Neuron (in vitro differentiated cells): ENCODE measurements around the gene SOAT2.

Experiments used
- H2AFZ ChIP-seq: one replicate; pipeline ENCODE4 v1.6.1; 2013; ENCODE audit warnings: low read depth, mild to moderate bottlenecking, inconsistent platforms, low read length, moderate library complexity
- H3K27me3 ChIP-seq: one replicate; pipeline ENCODE4 v1.6.1; 2013; ENCODE audit warnings: low read length; ENCODE audit not compliant: insufficient read depth
- H3K36me3 ChIP-seq: one replicate; pipeline ENCODE4 v1.6.1; 2013; ENCODE audit warnings: low read length; ENCODE audit not compliant: insufficient read depth
- H3K4me1 ChIP-seq: one replicate; pipeline ENCODE4 v1.6.1; 2013; ENCODE audit warnings: low read length; ENCODE audit not compliant: insufficient read depth
- H3K4me3 ChIP-seq: 2 replicates; pipeline ENCODE4 v1.5.1; 2013; ENCODE audit warnings: mild to moderate bottlenecking, low read length, moderate library complexity
- H3K9me3 ChIP-seq: one replicate; pipeline ENCODE4 v1.6.1; 2013; ENCODE audit warnings: low read length

Gene SOAT2, protein sequence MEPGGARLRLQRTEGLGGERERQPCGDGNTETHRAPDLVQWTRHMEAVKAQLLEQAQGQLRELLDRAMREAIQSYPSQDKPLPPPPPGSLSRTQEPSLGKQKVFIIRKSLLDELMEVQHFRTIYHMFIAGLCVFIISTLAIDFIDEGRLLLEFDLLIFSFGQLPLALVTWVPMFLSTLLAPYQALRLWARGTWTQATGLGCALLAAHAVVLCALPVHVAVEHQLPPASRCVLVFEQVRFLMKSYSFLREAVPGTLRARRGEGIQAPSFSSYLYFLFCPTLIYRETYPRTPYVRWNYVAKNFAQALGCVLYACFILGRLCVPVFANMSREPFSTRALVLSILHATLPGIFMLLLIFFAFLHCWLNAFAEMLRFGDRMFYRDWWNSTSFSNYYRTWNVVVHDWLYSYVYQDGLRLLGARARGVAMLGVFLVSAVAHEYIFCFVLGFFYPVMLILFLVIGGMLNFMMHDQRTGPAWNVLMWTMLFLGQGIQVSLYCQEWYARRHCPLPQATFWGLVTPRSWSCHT

GRCh38 chr12:53102883-53103807 lies at the start of gene SOAT2:
Gene SOAT2 (plus strand): TSS chr12:53103486. CDS start chr12:53103578, 92 bp downstream.
- no peaks in the 10 kb centered on the region for H3K9me3 ChIP-seq
- H3K27me3 ChIP-seq = peaks cover 19% of the 10 kb centered on the region
- no peaks in the 10 kb centered on the region for H3K36me3 ChIP-seq
- H2AFZ ChIP-seq = no peak within 1 kb of the TSS
- H3K4me1 ChIP-seq = peaks cover under 1% of the 10 kb centered on the region
- no peak within 1 kb of the TSS for H3K4me3 ChIP-seq

GRCh38 chr12:53054112-53054878 lies 49.0 kb upstream of the SOAT2 start:
- Histone ChIP-seq H3K36me3 (no peaks in the 10 kb centered on the region), H3K27me3 (no peaks in the 10 kb centered on the region), H3K4me3 (no peak overlapping the region), H2AFZ (no peak overlapping the region), H3K9me3 (no peaks in the 10 kb centered on the region), H3K4me1 (peaks cover 27% of the 10 kb centered on the region)

DNA sequence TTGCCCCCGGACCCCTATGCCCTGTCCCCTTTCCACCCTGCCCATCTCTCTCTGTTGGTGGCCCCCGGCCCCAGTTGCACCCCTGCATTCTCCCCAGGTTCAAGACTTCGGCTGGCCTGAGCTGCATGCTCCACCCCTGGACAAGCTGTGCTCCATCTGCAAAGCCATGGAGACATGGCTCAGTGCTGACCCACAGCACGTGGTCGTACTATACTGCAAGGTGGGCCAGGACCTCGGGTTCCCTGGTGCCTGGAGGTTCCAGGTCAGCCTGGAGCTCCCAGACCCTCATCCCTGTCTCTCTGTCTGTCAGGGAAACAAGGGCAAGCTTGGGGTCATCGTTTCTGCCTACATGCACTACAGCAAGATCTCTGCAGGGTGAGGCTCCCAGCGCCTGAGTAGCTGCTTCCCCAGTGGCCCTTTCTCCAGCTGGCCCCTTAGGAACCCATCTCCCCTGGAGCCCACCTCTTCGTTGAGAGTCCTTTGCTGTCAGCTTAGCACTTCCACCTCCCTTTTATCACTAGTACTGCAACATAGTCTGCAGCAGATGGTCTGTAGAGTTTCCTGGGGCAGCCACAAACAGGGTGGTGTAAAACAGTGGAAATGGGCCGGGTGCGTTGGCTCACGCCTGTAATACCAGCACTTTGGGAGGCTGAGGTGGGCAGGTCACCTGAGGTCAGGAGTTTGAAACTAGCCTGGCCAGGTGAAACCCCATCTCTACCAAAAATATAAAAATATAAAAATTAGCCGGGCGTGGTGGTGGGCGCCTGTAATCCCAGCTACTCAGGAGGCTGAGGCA lies 47.6 kb upstream of the SOAT2 start:
- Histone ChIP-seq H3K4me3 (no peak overlapping the region), H2AFZ (no peak overlapping the region), H3K9me3 (no peaks in the 10 kb centered on the region), H3K36me3 (no peaks in the 10 kb centered on the region), H3K27me3 (no peaks in the 10 kb centered on the region), H3K4me1 (peaks cover 13% of the 10 kb centered on the region)

- H2AFZ ChIP-seq = no peak overlapping the region
- peaks cover 7% of the 10 kb centered on the region for H3K4me1 ChIP-seq
- H3K9me3 ChIP-seq = no peaks in the 10 kb centered on the region
- H3K4me3 ChIP-seq = no peak overlapping the region
- H3K36me3 ChIP-seq = no peaks in the 10 kb centered on the region
- no peaks in the 10 kb centered on the region for H3K27me3 ChIP-seq
Observed at GRCh38 chr12:53056296-53056695, 47.0 kb upstream of the SOAT2 start.

- Histone ChIP-seq H3K4me1 (peaks cover under 1% of the 10 kb centered on the region), H3K9me3 (no peaks in the 10 kb centered on the region), H2AFZ (no peak overlapping the region), H3K36me3 (no peaks in the 10 kb centered on the region), H3K27me3 (no peaks in the 10 kb centered on the region), H3K4me3 (no peak overlapping the region)
Observed at GRCh38 chr12:53056901-53057300, 46.4 kb upstream of the SOAT2 start.

DNA sequence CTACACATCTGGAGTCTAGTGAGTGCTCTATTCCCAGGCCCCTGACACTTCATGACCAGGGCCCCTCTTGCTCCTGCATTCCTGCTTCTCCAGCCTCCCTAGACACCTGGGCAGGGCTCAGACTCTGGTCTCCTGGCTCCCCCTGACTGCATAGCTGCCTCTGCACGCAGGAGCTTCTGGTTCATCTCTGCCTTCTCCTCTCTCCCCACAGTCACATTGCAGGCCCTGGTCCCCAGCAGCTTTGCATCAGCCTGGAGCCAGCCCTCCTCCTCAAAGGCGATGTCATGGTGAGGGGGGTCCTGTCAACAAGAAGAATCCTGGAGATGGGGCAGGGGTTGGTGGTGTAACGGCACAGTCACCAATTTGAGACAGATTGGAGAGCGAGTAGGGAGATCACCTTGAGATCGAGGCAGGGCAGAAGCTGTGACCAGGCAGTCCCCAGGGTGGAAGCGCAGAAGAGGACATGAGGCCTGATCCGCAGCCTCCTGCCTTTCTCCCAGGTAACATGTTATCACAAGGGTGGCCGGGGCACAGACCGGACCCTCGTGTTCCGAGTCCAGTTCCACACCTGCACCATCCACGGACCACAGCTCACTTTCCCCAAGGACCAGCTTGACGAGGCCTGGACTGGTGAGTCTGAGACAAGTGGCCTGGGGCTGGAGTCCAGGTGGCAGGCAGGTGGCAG lies 45.3 kb upstream of the SOAT2 start:
- no peak overlapping the region for H2AFZ ChIP-seq
- no peaks in the 10 kb centered on the region for H3K36me3 ChIP-seq
- no peaks in the 10 kb centered on the region for H3K4me1 ChIP-seq
- H3K9me3 ChIP-seq = no peaks in the 10 kb centered on the region
- H3K27me3 ChIP-seq = no peaks in the 10 kb centered on the region
- no peak overlapping the region for H3K4me3 ChIP-seq

- Histone ChIP-seq H2AFZ (no peak overlapping the region), H3K9me3 (no peaks in the 10 kb centered on the region), H3K4me3 (no peak overlapping the region), H3K4me1 (no peaks in the 10 kb centered on the region), H3K36me3 (peaks cover 2% of the 10 kb centered on the region), H3K27me3 (no peaks in the 10 kb centered on the region)
Observed at GRCh38 chr12:53058674-53059433, 44.4 kb upstream of the SOAT2 start.

- Histone ChIP-seq H3K4me3 (no peak overlapping the region), H2AFZ (no peak overlapping the region), H3K4me1 (no peaks in the 10 kb centered on the region), H3K36me3 (peaks cover 5% of the 10 kb centered on the region), H3K27me3 (no peaks in the 10 kb centered on the region), H3K9me3 (no peaks in the 10 kb centered on the region)
Observed at GRCh38 chr12:53059434-53060063, 43.7 kb upstream of the SOAT2 start.

GRCh38 chr12:53060064-53060720 lies 43.1 kb upstream of the SOAT2 start:
- no peaks in the 10 kb centered on the region for H3K9me3 ChIP-seq
- no peaks in the 10 kb centered on the region for H3K27me3 ChIP-seq
- no peak overlapping the region for H3K4me3 ChIP-seq
- H3K36me3 ChIP-seq = peaks cover 5% of the 10 kb centered on the region
- H3K4me1 ChIP-seq = no peaks in the 10 kb centered on the region
- no peak overlapping the region for H2AFZ ChIP-seq

DNA sequence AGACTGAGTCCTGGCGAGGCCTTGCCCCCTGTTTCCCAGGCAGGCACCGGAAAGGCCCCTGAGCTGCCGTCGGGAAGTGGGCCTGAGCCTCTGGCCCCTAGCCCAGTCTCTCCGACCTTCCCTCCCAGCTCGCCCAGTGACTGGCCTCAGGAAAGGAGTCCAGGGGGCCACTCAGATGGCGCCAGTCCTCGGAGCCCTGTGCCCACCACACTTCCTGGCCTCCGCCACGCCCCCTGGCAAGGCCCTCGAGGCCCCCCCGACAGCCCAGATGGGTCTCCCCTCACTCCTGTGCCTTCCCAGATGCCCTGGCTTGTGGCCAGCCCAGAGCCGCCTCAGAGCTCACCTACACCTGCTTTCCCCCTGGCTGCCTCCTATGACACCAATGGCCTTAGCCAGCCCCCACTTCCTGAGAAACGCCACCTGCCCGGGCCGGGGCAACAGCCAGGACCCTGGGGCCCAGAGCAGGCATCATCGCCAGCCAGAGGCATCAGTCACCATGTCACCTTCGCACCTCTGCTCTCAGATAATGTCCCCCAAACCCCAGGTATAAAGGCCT lies 42.5 kb upstream of the SOAT2 start:
- peaks cover 8% of the 10 kb centered on the region for H3K36me3 ChIP-seq
- no peaks in the 10 kb centered on the region for H3K9me3 ChIP-seq
- no peaks in the 10 kb centered on the region for H3K4me1 ChIP-seq
- no peak overlapping the region for H3K4me3 ChIP-seq
- no peak overlapping the region for H2AFZ ChIP-seq
- no peaks in the 10 kb centered on the region for H3K27me3 ChIP-seq
